HG02840 (cell line): Measurements from ENCODE around the gene PRKN.
"Not testable (repeated sequence)": the region's sequence is repeated elsewhere in the genome, so short reads cannot be mapped to it uniquely, and the experiment has no call there.

Experiments used
- ATAC-seq: cut with Tn5 transposase; IDR thresholded peaks from one replicate; pipeline ENCODE4 v1.9.1; 2021; ENCODE audit warnings: mild to moderate bottlenecking, moderate library complexity, moderate number of reproducible peaks; ENCODE audit not compliant: unreplicated experiment, low FRiP score

PRKN gene

DNA sequence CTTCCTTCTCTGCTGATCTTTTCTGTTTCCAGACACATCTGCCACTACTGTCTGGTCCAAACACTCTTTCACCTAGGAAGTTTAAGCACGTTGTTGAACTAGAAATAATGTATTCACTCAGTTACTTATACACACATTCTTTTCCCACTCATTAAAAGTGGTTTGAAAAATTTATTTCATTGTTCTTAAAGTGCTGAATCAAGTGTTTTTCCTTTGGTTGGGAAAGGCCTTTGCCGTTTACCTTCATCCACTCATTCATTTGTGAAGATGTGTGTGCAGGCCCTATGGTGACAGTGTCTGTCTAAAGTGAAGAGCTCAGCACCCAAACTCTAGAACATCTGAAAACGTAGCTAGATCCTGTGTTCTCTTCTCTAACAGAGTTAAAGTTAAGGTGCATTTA lies 1389.6 kb downstream of the PRKN start:
- no peak for ATAC-seq

DNA sequence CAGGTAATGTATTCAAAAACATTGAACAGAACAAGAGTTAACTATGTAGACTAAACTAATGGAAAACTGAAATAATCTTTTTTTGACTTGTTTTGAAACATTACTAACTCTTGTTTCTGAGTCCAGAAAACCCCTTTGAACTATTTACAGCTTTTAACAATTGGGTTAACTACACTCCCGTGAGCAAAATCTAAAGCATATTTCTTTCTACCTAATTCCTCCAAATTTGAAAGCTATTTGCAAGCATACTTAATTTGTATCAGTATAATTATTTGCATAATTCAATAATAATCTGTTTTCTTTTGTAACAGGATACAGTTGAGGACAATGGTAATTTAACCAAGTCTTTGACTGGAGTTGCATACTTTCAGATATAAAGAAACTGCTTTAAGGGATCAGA lies 1391.1 kb downstream of the PRKN start:
- no peak for ATAC-seq

DNA sequence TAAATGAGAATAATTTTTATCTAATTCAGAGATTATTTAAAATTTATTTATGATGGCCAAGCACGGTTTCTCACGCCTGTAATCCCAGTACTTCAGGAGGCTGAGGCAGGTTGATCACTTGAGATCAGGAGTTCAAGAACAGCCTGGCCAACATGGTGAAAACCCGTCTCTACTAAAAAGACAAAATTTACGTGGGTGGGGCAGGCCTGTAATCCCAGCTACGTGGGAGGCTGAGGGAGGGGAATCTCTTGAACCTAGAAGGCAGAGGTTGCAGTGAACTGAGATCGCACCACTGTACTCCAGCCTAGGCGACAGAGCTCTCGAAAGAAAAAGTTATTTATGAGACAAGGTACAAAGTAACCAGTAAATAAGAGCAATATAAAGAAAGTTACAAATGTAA lies 1394.2 kb downstream of the PRKN start:
- no peak for ATAC-seq

DNA sequence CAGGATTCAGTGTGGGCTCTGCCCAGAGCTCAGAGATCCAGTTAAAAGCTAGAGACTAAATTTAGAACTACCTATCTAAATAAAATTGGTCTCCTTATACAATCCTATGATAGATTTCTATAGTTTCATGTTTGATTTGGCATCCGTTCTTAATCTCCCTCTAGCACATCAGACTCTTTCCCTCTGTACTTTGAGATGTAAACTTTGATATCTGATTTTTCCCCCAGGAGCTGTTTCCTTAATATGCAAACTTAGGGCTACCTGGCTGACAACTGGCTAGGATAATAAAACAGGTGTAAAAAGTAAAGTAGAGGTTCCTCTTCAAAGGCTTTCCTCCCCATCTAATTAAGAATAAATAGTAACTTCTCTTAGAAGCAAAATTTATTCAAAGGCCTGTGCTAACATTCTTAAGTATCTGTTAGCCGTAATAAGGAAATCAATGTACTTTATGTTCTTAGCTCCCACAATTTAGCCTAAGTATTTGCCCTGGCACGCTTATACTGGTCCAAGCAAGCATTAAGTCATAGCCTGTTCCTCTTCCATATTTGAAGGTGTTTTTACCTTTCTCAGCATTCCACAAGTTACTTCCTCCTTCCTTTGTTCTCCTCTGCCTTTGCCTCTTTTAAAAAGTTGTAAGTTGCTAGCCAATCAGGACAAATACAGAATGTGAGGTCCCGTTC lies 1396.0 kb downstream of the PRKN start:
- ATAC-seq: not testable (repeated sequence)

DNA sequence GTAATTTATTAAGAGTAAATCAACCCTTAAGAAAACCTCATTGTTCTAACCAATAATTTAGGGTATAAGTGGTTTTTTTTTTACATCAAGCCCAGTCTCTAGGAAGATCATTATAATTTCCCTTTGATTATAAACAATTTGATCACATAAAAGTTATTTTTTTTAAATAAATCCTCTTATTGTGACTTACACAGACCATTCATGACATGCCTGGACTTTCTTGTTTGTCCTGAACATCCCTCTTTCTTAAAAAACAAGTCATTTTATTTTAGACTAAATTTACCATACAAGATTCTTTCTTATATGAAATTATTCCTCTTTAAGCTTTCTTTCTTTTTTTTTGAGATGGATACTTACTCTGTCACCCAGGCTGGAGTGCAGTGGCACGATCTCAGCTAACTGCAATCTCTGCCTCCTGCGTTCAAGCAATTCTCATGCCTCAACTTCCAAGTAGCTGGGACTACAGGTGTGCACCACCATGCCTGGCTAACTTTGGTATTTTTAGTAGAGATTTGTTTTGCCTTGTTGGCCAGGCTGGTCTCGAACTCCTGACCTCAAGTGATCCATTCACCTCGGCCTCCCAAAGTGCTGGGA lies 1400.1 kb downstream of the PRKN start:
- ATAC-seq: no peak

DNA sequence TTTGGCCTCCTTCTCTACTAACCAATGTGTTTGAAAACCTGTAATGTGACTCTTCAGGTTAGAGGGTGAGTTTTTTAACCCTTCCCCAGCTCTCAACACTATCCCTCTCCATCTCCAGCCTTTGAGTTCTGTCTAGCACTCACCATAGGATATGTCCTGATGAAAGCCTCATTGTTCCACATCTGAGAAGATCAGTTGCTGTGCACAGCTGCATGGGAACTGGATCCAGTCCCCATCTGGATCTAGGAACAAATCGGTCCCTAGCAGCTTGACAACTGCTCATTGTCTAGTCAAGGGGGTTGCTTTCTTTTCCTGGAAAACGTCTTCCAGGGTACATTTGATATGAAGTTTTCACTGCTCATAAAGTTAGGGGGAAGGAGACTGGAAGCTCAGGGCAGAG lies 1408.3 kb downstream of the PRKN start:
- no peak for ATAC-seq

DNA sequence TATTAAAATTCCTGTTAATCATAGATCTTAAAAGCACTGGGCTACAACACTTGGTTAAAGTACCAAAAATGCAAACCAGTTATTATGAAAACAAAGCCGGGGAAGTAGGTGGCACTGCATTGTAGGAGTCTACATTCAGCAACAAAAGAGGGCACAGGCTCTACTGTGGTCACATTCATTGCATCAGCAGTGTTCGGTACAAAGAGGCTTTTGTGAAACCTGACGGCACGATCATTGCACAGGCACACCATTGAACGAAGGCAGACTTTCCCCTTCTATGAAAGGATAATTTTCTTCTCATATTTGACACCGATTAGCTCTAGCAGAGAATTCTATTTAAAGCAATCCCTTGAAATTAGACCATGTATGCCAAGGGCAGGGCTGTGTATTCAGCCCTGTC lies 1409.1 kb downstream of the PRKN start:
- no peak for ATAC-seq

DNA sequence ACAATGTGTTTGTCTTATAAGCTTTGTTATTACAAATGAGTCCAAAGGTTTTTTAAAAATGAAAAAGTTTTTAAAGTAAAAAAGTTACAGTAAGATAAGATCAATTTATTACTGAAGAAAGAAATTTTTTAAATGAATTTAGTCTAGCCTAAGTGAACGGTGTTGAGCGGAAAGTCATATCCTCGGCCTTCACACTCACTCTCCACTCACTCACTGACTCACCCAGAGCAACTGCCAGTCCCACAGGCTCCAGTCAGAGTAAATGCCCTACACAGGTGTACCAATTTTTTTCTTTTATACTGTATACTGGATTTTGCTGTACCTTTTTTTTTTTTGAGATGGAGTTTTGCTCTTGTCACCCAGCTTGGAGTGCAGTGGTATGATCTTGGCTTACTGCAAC lies 1411.0 kb downstream of the PRKN start:
- no peak for ATAC-seq

DNA sequence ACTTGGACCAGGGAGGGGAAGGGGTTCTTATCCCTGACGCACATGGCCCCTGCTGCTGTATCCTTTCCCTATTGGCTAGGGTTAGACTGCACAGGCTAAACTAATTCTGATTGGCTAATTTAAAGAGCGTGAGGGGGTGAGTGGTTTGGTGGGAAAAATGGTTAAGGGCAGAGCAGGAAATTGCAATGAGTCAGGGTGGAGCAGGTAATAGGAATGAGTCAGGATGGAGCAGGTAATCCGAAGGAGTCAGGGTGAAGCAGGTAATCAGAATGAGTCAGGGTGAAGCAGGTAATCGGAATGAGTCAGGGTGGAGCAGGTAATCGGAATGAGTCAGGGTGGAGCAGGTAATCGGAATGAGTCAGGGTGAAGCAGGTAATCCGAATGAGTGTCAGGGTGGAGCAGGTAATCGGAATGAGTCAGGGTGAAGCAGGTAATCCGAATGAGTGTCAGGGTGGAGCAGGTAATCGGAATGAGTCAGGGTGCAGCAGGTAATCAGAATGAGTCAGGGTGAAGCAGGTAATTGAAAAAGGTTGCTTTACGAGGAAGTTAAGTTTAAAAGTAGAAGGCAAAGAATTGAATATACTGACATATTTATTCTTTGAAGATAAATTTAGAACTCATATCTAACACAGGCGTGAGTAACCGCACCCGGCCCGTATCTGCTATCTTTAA lies 1412.2 kb downstream of the PRKN start:
- ATAC-seq: not testable (repeated sequence)

DNA sequence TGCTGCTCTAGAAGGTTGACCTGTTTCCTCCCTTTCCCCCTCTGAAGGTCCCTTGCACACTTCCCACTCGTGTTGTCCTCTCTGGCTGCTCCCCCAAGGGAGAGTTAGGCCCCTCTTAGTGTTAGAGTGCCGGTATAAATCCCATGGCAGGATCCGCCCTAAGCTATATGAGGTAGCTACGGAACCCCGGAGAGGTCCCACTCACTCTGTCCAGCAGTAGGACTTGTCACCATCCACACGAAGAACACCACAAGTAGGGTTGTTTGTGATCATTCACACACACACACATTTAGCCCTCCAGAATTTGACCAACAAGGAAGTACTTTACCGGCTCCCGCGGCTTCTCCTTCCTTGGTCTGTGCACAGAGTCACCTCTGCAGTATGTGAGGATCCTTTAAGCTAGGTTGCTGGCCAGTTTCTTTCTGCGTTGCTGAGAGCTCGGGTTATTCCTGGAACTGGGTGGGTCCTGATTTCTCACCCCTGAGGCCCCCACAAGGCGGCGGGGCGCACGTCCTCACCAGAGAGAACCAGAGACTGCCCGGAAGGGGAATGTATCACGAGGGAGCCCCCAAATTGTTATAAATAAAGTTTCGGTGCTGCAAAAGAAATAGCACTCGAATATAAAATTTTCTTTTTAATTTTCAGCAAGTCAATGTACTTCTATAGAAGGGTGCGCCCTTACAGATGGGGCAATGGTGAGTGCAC lies 1412.9 kb downstream of the PRKN start:
- not testable (repeated sequence) for ATAC-seq

DNA sequence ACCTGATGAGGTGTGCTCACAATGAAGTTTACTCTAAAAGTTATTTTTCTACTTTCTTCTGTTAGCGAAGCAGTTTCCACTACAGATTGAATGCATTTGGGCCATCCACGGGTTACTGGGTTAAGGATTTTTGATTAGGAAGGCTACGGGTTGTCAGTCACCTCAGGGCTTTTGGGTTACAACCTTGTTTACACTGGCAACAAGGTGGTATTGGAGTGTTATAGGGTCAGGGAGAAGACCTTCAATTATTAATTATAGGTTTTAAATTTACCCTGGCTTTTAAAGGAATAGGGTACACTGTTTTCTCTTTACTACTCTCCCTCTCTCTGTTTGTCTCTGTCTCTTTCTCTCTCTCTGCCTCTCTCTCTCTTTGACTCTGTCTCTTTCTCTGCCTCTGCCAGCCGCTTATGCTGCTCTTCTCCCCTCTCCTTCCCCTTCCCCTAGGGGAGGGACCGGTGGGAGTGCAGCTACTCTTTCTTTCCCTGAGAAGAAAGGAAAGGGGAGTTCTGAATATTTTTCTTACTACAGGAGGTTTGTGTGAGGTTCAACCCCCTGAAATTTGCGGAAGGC lies 1413.5 kb downstream of the PRKN start:
- ATAC-seq: no peak

DNA sequence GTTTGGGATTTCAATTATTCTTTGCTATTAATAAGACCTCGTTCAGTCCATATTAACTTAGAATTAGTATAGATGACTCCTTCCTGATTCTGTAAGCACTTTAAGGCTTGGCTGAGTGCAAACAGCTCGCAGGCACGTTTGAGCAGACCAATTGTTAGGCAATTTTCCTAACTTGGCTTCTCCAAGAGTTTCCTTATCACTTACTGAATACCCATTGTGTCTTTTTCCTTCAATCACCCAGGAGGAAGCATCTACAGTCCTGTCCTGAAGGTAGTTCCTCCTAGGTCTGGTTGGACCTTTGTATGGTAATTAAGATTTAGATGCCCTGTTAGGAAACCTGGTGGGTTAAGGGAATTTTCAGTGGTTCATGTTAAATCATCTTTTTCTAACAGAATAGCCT lies 1414.1 kb downstream of the PRKN start:
- not testable (repeated sequence) for ATAC-seq

DNA sequence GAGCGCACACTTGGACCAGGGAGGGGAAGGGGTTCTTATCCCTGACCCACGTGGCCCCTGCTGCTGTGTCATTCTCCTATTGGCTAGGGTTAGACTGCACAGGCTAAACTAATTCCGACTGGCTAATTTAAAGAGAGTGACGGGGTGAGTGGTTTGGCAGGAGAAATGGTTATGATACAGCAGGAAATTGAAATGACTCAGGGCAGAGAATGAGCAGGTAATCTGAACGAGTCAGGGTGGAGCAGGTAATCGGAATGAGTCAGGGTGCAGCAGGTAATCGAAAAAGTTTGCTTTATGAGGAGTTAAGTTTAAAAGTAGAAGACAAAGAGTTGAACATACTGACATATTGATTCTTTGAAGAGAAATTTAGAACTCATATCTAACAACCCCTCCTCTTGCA lies 1417.8 kb downstream of the PRKN start:
- ATAC-seq: not testable (repeated sequence)

DNA sequence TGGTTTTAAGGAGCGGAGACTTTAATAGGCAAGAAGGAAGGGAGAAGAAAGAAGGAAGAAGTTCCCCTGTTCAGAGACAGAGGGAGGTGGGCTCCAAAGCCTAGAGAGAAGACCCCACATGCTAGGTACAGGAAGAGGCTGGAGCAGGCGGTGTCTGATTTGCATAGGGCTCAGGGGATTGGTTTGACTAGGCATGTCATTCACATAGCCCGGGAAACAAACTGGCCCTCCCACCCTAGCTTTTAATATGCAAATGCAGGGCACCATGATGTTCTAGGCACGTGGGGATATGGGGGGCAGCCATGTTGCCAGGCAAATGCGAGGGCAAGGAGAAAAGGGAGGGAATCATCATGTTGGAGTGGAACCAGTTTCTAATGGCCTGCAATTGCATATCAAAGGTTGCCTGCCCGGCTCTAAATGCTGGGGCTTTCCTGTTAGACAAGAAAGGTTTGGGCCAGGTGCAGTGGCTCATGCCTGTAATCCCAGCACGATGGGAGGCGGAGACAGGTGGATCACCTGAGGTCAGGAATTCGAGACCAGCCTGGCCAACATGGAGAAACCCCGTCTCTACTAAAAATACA lies 1419.4 kb downstream of the PRKN start:
- no peak for ATAC-seq

DNA sequence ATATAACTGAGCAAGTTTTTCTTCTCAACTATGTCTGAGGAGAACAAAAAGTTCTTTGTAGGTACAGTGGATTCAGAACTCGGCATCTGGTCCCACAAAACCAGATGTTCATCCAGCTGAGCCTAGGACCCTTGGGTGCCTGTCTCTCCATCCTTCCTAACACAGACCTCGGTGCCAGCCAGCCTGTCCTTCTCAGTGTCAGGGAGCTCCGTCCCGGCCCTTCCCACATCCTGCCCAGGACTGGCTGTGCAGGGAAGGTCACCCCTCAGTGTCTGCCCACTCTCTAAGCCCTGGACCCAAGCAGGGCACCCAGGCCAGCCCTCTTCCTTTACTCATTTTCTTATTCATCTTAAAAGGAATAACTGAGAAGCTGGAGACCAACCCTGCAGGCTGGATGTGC lies 1421.7 kb downstream of the PRKN start:
- ATAC-seq: no peak

DNA sequence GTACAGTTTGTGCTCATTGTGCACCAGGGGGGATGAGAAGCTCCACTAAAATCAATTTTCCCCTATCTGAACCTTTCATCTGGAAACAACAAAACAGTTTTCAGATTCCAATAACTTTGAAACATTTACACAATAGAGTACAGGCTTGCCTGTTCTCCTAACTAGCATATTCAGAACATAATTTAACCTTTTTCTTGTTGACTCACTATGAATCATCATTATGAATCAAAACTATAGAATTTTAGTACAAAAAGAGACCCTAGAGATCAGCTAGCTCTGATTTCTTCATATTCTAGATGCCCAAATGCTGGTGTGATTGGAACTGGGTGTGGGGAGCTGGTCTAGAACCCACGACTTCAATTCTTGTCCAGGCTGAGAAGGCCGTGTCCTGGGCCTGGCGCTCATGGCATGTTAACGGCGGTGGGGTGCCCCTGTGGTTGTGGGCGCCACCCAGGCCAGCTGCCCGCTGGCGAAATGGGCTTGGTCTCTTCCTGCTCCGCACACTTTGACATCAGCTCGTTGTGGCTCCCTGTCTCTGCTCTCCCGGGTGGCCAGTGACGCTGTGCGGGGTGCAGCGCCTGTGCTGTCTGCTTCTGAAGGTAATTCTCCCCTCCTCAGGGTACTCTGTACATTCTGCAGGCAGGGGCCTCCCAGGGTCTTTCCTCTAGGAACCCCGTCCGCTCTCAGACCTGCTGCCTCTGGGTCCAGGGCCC lies 1423.8 kb downstream of the PRKN start:
- ATAC-seq: no peak

DNA sequence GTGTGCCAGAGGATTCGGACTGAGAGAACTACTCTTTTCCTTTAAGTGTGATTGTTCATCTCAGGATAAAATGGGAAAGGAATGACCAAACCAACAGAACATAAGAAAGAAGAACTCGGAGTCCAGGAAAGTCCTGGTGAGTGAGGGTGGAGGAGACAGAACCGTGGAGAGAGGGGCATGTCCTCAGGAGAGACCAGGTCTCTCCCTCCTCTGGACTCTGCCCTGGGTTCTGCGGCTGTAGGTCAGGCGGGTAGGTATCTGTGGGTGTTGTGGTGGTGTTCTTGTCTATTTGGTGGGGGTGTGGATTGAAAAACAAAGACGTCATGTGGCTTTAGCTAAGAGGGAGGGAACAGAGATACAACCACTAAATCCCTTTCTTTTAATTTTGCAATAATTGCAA lies 1424.6 kb downstream of the PRKN start:
- no peak for ATAC-seq

DNA sequence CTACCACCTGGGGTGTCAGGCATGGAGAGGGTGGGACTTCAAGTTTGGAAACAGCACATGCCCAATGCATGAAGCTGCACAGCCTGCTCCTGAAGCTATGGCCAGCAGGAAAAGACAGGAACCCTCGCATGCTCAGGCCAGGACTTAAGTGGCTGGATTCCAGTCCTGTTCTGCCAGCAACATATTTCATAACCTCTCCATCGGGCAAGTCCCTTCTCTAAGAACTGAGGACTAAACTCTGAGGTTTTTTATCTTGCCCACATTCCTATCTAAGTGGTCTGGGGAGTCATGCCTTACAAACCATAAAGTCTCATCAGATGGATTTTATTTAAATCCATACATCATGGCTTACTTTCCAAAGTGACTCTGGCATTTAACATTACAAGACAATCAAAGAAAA lies 1426.2 kb downstream of the PRKN start:
- ATAC-seq: no peak

DNA sequence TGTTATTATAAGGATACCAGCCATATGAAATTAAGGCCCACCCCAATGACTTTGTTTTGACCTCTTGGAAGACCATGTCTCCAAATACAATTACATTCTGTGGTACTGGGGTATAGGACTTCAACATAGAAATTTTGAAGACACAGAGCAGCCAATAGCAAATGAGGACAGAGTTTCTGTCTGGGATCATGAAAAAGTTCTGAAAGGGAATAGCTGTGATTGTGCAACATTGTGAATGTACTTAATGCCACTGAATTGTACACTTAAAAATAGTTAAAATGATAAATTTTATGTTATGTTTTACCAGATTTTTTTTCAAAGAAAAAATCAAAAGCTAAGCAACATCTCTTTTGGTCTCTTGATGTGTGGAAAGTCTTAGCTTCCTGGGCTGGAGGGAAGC lies 1426.7 kb downstream of the PRKN start:
- ATAC-seq: no peak

DNA sequence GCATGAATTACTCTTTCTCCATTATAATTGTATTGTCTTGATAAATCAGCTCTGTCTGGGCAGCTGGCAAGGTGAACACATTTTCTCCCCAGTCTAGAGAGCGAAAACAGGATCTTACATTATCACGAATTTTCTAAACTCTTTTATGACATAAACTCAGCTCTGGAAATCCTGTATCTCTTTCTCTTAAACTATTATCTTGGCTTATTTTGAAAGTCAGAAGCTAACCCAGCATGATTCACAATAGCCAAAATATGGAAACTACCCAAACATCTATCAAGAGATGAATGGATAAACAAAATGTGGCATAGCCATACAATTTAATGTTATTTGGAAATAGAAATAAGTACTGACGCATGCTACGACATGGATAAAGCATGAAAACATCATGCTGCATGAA lies 1427.8 kb downstream of the PRKN start:
- ATAC-seq: no peak
